HG03342 (cell line): ENCODE results near the gene PRPSAP2.

ENCODE experiments used
- ATAC-seq: cut with Tn5 transposase; IDR thresholded peaks from one replicate; pipeline ENCODE4 v1.9.1; 2021; ENCODE audit warnings: mild to moderate bottlenecking, moderate library complexity; ENCODE audit not compliant: unreplicated experiment

The PRPSAP2 gene

GRCh38 chr17:18977646-18978045, 119.7 kb downstream of the PRPSAP2 start:
- no peak for ATAC-seq

GRCh38 chr17:18978050-18978449, 120.1 kb downstream of the PRPSAP2 start:
- no peak for ATAC-seq

GRCh38 chr17:18978655-18979054, 120.7 kb downstream of the PRPSAP2 start:
- no peak for ATAC-seq
